ENCODE results near the gene CIC. TPM values are rescaled to one million over a fixed set of nuclear protein-coding genes. Genes with fewer than 3 reads are reported as not detected.

CIC gene
- total and polyA plus RNA-seq, 9 of the 15 experiments (the other 6 are each of a cell fraction or from before 2014, with no cell fraction given): 0.07 to 44.7 (median 8.6) TPM

DNA sequence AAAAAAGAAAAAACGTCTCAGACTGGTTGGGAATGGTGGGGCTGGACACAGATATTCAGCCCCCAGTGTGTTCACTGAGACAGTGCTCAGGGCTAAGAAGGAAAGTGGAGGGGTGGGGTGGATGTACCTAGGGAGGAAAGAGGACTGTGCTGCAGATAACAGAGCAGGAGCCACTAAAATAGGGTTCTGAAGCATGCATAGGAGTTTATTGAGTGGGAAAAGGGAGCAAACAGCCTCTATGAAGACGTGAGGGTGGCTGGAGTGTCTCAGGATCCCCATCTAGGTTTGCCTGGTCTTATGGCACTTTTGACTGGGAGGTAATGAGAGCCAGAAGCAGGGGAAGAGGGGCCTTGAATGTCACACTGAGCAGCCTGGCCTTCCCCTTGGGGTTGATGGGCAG, 59.8 kb downstream of the CIC start:
- Histone ChIP-seq H3K27ac (ENCODE audit: extremely low read depth, low read depth, low read length) (no peak overlapping the region), H3K4me3 (no peak overlapping the region), H3K4me1 (replicated peaks in 1 of 2; ENCODE audit: control insufficient read depth in 2 of 2, insufficient read depth in 2 of 2, low read length in 2 of 2) (peaks cover 8 to 25% of the 10 kb centered on the region in 2 experiments; a peak in 4 of 5 replicates), H3K9me1 (ENCODE audit: control insufficient read depth, insufficient read depth, low read length) (no peaks in the 10 kb centered on the region), H3K36me3 (ENCODE audit: control insufficient read depth, insufficient read depth, low read length) (no peaks in the 10 kb centered on the region), H3K27me3 (ENCODE audit: control insufficient read depth in 2 of 2, insufficient read depth in 2 of 2, low read length in 2 of 2) (no peaks in the 10 kb centered on the region), H3K9ac (ENCODE audit: insufficient read depth in 1 of 2, low read depth in 2 of 2, low read length in 2 of 2) (peak overlapping the region in 1 of 2 experiments; percentile 43; a peak in 1 of 4 replicates), H3K4me2 (ENCODE audit: insufficient read depth, low read length) (no peak overlapping the region), H2AFZ (ENCODE audit: low read depth, low read length) (no peak overlapping the region), H3K9me3 (replicated peaks; ENCODE audit: control insufficient read depth, insufficient read depth, low read depth, low read length) (no peaks in the 10 kb centered on the region), H4K20me1 (replicated peaks; ENCODE audit: control insufficient read depth, insufficient read depth, low read length) (no peaks in the 10 kb centered on the region; the same call in 1 of the 2 replicates), H3K79me2 (ENCODE audit: control insufficient read depth, insufficient read depth, low read length) (peaks cover 20% of the 10 kb centered on the region)
- POLR2A ChIA-PET: no interaction called here
- DNase-seq (ENCODE audit: extremely low read depth in 1 of 4, low spot score in 3 of 4) (no peak), FAIRE-seq (no peak), ATAC-seq (no peak)
- TF ChIP-seq MEIS2 (IDR thresholded peaks at IDR 0.05; ENCODE audit: partially characterized antibody): no peak
- TF ChIP-seq, protein P1, sequence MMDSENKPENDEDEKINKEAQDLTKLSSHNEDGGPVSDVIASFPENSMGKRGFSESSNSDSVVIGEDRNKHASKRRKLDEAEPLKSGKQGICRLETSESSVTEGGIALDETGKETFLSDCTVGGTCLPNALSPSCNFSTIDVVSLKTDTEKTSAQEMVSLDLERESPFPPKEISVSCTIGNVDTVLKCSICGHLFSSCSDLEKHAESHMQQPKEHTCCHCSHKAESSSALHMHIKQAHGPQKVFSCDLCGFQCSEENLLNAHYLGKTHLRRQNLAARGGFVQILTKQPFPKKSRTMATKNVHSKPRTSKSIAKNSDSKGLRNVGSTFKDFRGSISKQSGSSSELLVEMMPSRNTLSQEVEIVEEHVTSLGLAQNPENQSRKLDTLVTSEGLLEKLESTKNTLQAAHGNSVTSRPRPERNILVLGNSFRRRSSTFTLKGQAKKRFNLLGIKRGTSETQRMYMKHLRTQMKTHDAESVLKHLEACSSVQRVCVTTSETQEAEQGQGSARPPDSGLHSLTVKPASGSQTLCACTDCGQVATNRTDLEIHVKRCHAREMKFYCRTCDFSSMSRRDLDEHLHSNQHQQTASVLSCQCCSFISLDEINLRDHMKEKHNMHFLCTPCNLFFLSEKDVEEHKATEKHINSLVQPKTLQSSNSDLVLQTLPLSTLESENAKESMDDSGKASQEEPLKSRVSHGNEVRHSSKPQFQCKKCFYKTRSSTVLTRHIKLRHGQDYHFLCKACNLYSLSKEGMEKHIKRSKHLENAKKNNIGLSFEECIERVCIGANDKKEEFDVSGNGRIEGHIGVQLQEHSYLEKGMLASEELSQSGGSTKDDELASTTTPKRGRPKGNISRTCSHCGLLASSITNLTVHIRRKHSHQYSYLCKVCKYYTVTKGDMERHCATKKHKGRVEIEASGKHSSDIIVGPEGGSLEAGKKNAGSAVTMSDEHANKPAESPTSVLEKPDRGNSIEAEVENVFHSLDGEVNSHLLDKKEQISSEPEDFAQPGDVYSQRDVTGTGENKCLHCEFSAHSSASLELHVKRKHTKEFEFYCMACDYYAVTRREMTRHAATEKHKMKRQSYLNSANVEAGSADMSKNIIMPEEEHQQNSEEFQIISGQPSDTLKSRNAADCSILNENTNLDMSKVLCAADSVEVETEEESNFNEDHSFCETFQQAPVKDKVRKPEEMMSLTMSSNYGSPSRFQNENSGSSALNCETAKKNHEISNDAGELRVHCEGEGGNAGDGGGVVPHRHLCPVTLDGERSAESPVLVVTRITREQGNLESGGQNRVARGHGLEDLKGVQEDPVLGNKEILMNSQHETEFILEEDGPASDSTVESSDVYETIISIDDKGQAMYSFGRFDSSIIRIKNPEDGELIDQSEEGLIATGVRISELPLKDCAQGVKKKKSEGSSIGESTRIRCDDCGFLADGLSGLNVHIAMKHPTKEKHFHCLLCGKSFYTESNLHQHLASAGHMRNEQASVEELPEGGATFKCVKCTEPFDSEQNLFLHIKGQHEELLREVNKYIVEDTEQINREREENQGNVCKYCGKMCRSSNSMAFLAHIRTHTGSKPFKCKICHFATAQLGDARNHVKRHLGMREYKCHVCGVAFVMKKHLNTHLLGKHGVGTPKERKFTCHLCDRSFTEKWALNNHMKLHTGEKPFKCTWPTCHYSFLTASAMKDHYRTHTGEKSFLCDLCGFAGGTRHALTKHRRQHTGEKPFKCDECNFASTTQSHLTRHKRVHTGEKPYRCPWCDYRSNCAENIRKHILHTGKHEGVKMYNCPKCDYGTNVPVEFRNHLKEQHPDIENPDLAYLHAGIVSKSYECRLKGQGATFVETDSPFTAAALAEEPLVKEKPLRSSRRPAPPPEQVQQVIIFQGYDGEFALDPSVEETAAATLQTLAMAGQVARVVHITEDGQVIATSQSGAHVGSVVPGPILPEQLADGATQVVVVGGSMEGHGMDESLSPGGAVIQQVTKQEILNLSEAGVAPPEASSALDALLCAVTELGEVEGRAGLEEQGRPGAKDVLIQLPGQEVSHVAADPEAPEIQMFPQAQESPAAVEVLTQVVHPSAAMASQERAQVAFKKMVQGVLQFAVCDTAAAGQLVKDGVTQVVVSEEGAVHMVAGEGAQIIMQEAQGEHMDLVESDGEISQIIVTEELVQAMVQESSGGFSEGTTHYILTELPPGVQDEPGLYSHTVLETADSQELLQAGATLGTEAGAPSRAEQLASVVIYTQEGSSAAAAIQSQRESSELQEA (IDR thresholded peaks at IDR 0.05; ENCODE audit: low read depth): no peak
- TF ChIP-seq HCFC1 (IDR thresholded peaks at IDR 0.05; ENCODE audit: low read depth, low read length): no peak
- CTCF ChIA-PET (ENCODE audit: low intra/inter-chr PET ratio): no interaction called here
- no TSS peak for BruUV-seq (replicated peaks)
- in situ Hi-C loops (cut with MboI) (loop anchor here (10.0 kb wide), 1 partner anchor 194 kb away; the partner anchor contains the start of gene POU2F2), intact Hi-C loops (cut with micrococcal nuclease) (loop anchor here (10.0 kb wide), 2 partner anchors 106 to 194 kb away; partner anchors contain the start of gene POU2F2)
- 37% methylated on average over 2 of the region's 2 CpGs for WGBS (ENCODE audit: insufficient coverage, low coverage, missing lambda C conversion rate)
